HG03108 (cell line): ENCODE results near the gene TEX2.
A peak's percentile ranks its signal among the peaks of the same experiment; 100 is the strongest.

Source experiments
- ATAC-seq: cut with Tn5 transposase; IDR thresholded peaks from one replicate; pipeline ENCODE4 v1.9.1; 2021; ENCODE audit warnings: moderate library complexity; ENCODE audit not compliant: unreplicated experiment

The TEX2 gene

GRCh38 chr17:64270885-64271284 lies 7.8 kb upstream of the TEX2 start:
- no peak for ATAC-seq

DNA sequence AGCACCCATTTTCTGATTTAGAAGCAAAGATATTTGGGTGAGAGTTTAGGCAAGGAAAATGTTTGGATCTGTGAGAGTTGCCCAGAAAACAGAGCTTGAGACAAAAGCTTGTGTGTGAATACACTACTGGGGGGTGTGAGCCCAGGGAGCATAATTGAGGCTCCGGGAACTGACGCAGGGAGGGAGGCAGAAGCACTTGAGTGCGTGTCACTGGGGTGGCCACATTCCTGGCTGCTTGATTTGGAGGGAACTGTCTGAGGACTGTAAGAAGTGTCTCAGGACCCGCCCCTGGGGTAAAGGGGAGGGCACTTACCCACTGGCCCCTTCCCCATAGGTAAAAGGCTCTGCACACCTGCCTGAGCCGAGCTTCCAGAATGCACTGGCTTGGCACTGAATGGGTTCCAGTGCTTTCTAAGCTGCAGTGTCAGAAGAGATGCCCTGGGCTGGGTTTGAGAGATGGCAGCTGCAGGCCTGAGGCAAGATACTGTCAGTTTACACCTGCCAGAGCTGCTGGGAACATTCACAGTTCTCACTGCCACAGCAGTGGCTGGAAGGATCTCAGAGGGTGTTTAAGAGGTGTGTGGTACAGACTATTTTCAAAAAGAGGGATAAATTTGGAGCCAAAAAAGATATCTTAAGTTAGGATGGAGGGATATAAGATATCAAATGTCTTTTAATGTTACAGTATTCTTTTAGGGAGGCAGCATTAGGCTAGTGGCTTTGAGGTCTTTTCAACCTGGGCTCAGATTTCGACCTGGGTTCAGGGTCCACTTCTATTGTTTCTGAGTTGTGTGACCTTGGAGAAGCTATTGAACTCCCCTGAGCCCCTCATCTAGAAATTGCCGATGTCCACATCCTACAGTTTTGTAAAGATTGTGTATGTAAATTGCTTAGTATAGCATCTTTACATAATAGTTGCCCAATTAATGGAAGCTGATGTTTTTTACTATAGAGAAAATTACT lies 6.9 kb upstream of the TEX2 start:
- ATAC-seq: no peak

DNA sequence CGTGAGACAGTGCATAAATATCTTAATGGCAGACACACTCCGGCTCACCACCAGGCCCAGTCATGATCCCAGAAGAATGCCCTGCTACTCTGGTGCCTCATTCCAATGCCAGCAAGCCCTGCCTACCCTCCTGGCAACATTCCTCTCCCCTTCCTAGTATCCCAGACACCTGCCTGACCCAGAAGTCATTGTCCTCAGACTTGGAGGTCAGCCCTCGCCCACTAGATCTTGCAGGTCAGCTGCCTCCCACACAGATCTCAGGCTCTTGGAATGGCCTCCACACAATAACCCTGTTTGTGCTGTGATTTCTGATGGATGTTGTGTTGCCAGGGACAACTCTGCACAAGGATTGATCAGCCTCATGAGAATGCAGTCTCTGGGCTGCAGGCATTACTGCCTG lies 1.8 kb upstream of the TEX2 start:
- no peak for ATAC-seq

DNA sequence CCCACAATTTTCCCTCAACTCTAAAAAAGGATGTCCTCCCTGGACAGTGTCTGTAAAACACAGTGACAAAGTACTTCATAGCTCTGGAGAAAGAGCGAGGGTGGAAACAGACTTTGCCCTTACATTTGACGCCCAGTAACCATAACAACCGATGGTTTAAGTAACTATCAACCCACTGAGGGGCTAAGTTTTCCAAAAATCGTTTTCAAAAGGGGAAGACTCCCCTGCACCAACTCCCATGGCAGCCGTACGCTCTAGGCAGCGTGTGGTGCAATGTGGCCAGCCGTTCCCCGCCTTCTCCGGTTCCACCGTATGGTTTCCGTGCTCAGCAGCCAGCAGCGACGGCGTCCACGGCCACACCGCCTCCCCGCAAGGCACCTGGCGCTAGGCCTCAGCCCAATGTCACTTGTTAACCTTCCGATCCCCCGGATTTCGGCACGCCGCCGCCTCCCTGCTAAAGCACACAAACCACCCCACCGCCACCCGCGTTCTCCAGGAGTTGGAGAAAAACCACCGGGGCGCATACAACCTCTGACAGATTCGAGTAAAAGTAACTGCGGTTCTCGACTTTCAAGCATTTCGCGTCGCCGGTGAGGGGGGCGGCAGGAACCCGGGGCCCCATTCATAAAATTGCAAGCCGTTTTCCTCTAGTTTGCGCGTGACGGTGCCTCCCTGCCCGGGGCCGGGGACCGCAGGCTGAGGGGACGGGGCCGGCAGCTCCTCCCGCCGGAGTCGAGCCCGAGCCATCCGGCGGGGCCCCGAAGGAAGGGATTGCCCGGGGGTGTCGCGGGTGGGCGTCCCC lies 661 bp downstream of the TEX2 start:
- ATAC-seq: peak; percentile 21

DNA sequence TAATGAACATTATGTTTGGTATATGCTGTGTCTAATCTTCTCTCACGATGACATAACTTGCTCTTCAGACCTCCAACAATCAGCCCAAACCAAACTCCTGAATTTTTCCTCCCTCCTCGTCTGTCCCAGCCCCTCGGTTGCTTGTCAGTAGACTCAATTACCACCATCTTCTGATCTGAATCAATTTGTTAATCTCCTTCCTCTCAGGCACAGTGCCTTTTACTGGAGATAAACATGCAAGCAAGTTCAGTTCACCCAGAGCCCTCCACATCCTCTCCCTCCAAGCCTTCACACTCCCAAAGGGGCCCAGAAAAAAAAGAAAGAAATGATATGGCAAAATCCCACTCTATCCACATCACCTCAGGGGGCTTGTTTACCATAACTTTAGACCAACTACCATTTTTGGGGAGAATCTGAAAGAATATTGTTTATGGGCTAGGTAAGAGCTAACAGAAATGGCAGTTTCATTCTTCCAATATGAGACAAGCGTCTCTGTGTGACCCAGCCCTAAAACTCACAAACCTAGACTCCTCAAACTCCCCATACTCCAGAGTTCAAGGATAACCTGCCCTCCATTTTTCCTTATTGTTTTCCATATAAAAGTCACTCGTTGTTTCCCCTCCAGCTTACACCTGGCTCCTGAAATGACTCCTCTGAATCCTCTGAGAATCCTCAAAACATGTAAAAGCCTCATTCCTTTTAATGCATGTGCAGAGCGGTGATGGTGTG lies 1.5 kb downstream of the TEX2 start:
- no peak for ATAC-seq

DNA sequence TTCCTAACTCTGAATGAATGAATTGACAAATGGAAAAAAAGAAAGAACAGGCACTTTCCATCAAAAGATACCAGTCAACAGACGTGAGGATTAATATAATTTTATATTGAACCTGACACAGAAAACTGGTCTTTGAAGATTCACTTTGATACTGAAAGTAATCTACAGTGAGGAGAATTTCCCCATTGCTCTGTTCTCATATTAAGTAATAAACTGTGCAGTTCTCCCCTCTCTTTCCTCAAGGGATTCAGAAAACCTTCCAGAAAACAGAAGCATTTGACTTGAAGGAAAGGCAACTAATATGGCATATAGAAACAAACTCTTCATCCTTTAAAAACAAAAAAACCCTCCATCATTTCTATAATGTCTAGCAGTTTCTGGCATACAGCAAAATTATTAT lies 2.2 kb downstream of the TEX2 start:
- ATAC-seq: no peak

GRCh38 chr17:64259922-64260321 lies 3.1 kb downstream of the TEX2 start:
- no peak for ATAC-seq

- ATAC-seq: no peak
Observed at GRCh38 chr17:64259426-64259825, 3.6 kb downstream of the TEX2 start.

DNA sequence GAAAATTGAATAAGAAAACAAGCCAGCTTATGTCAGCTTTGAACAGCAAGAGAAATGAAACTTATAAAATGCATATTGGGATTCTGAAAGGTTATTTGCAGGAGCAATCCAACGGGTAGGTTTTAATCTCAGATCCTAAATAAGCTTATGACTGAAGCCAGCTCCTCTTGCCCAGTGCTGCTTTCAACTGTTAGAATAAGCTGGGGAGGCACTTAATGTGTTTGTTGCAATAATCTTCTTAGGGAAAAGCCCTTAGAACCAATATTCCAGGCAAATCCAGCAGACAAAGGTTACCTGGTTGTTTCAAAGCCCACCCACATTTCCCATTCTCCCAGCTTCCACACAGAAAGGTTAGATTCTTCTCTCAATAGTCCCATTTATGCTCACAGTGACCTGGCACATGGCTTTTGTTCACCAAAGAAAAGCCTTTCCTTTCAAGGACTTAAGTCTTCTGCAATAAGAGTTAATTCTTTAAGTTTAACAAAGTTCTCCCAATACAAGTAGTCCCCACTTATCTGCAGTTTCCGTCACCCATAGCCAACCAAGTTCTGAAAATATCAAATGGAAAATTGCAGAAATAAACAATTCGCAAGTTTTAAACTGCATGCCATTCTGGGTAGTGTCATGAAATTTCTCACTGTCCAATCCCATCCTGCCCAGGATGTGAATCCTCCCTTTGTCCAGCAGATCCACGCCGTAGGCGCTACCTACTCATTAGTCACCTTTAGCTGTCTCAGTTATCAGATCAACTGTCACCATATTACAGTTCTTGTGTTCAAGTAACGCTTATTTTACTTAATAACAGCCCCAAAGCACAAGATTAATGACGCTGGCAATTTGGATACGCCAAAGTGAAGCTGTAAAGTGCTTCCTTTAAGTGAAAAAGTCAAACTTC lies 5.9 kb downstream of the TEX2 start:
- no peak for ATAC-seq

DNA sequence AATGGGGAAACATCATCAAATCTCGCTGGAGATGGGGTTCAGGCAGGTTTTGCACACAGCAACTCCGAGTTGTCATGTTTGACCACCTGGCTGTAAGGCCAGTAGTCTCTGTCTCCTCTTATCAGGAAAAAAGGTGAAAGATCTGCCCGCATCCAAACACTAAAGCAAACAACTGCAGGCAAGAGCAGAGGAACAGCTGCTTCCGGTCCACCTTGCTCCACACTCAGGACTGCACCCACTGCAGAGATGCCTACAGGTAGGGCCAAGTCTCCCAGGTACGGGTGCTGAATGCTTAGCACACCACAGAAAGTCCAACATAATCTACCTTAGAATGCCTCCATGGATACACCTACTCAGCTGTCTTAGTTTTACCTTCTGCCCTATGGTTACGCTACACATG lies 7.3 kb downstream of the TEX2 start:
- no peak for ATAC-seq

GRCh38 chr17:64254755-64255154 lies 8.3 kb downstream of the TEX2 start:
- ATAC-seq: no peak

GRCh38 chr17:64253470-64253869 lies 9.6 kb downstream of the TEX2 start:
- ATAC-seq: no peak

DNA sequence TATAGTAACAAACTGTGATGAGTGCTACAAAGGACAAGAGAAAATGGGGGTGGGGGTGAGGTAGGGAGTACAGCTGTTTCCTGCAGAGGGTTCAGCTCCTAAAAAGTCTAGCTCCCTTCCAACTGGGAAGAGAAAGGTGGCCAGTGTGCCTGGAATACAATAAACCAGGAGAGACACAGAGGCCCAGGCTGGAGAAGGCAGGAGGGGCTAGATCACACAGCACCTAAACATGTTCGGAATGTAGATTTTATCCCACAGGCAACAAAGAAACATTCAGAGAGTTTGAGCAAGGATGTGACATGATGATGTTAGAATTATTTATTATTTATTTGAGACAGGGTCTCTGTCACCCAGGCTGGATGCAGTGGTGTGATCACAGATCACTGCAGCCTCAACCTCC lies 10.2 kb downstream of the TEX2 start:
- no peak for ATAC-seq

DNA sequence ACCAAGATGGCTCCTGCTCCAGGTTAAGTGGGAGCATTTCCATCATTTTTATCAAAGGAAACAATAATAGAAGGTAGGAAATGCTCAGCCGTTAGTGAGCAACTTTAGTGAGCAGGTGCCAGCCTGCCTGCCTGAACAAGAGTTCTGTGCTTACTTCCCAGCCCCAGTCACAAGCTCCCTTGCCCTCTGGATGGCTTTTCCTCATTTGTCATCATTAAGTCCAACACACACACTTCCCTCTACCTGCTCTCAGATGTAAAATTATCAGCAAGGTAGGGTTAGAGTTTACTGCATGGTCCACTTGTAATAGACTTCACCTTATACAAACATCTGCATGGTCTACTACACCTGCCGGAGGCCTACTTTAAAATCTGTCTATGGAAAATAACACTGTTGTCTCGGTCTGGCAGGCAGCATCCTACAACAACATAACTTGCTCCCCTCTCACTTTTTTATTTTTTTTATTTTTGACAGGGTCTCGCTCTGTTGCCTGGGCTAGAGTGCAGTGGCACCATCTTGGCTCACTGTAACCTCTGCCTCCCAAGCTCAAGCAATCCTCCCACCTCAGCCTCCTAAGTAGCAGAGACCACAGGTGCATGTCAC lies 12.7 kb downstream of the TEX2 start:
- ATAC-seq: no peak

DNA sequence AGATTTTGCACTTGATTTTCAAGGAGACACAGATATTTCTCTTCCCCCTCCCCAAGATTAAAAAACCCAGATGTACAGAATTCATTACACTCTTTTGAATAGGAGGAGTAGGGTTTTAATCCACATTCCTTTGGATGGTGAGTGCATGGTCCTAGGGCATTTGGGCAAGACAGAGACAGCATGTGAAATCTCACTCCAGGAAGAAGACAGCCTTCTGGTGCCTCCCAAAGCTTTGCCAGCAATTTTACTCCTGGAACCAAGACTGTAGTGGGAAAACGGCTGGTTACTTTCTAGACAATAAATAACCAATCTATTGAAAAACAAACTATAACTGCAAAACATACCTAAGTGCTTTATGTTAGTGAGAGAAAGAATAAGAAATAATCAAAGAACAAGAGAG lies 15.2 kb downstream of the TEX2 start:
- no peak for ATAC-seq

DNA sequence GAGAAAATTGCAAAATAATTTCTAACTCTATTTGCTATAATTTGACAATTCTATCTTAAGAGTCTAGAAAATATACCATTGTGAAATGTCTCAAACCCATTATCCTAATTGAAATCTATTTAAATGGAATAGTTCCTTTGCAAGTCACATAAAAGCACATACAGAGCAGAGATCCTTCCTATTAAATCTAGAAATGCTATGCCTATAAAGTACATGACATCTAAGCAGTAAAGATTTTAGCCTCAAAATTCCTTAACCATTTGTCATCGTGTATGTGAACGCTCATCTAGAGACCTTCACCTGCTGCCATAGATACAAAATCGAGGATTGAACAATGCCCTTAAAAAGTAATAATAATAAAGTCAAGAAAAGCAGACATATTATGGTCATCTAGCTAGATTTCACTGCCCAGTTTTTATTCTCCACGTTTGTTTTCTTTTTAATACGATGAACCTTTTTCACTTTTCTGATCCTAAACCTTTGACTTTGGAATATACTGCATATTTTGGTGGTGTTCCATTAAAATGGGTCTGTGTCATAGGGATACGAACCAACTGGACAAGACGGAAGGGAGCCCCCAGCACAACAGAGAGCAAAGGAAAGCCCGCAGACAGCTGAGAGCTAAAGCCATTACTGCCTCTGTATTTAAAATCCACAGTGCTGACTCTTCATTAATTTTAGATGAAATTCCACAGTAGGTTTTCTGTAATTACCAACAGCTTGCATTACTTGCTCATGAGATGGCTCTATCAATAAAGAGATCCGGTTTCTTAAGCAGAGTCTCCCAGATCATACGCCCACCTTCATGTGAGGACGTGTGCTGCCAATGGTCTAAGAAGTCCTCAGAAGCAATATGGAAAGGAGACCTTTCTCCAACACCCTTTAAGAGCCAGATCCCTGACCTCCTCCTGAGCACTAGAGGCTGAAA lies 17.6 kb downstream of the TEX2 start:
- ATAC-seq: no peak

GRCh38 chr17:64244165-64244564 lies 18.9 kb downstream of the TEX2 start:
- no peak for ATAC-seq

DNA sequence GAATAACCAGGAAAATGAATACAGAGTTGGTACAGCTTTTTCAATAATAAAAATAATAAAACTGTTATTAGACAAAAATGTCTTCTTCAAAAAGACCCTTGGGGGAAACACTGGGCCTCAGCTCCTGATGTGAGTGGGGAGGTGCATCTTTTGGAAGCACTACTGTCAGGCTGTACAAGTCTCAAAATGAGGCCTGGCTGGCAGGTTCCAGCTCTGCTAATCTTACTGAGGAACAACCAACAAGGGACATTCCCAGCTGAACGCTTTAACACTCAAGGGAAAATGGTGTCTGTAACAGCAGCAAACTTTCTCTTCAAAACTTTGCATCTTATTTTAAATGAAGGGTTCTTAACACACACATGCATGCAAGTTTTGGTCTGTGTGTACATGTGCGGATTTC lies 19.7 kb downstream of the TEX2 start:
- no peak for ATAC-seq

DNA sequence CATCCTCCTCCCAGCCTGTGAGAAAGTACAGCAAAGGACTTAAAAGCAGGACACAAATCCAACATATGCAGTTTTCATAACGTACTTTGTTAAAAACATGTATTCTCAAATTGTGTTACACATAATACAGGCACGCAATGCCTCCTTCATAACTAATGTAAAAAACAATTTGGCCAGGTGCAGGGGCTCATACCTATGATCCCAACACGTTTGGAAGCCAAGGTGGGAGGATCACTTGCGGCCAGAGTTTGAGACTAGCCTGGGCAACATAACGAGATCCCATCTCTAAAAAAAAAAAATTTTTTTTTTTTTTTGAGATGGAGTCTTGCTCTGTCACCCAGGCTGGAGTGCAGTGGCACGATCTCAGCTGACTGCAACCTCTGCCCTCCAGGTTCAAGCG lies 20.4 kb downstream of the TEX2 start:
- no peak for ATAC-seq
